ENCODE measurements around the gene ESAM.
A peak's percentile ranks its signal among the peaks of the same experiment; 100 is the strongest.

Gene ESAM

DNA sequence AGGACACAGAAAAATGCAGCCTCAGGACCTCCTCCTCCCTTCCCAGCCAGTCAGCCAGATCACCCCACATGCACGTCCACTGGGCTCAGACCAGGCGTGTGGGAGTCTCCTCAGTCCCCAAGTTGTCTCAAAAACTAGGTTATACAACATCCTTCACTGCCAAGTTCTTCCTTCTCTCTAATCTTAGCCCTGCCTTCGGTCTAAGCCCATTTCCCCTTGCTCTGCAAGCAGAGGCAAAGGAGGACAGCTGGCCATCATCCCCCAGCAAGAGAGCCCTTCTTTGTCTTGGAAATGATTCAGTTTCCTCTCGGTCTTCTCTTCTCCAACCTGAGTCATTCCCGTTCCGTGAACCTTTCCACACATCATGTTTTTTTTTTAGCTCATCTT lies 36.4 kb downstream of the ESAM start:
- DNase-seq: no peak

- DNase-seq: no peak
These were observed 36.9 kb downstream of the ESAM start for GRCh38 chr11:124724979-124725718.

DNA sequence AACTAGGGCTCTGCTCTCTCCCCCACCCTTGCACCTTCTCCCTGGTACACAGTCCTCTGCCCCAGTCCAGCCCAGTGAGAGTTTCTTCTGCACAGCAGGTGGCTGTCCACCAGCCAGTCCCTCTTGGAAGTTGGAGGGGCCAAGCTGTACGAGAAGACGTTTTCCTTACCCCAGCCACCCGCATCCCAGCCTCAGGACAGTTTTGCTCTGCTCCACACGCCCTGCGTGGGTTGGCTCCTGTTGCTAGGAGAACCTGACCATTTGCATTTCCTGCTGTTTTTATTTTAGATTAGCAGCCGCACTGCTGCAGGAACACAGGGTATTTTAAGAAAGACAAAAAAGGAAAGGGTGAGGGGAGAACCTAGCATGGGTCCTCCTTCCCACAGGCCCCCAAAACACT lies 39.9 kb downstream of the ESAM start:
- DNase-seq: no peak

DNA sequence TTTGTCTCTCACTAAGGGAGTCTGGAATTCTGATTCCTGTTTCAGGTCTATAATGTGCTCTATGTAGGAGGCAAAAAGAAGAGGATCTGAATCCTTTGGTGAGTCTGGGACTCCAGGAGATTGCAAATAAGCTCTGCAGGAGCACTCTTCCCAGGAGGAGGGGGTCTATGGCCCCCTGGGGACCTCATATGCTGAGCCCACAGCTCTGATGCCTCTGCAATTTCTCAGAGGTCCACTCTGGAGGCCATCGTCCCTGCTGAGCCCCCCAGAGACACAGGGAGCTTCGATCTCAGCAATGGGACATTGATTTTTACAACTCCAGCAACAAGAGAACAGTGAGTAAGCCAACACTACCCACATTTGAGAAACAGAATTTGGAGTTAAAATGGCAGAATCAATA lies 42.6 kb downstream of the ESAM start:
- no peak for DNase-seq

DNA sequence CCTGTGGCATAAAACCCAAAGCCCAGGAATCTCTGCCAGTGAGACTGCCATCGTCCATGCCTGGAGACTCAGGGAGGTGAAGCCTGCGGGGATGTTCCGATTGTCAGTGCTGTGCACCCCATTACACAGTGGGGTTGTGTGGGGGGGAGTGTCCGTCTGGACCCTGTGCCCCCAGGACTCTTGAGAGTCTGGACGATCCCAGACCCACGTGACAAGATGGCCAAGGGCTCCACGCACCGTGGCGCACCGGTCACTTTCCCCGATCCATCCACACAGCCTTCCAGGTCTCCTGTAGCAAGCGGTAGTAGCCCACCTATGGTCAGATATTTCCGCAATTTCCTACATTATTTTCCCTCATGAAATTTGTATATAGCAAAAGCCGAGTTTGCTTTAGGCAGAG lies 43.3 kb downstream of the ESAM start:
- DNase-seq: no peak

DNA sequence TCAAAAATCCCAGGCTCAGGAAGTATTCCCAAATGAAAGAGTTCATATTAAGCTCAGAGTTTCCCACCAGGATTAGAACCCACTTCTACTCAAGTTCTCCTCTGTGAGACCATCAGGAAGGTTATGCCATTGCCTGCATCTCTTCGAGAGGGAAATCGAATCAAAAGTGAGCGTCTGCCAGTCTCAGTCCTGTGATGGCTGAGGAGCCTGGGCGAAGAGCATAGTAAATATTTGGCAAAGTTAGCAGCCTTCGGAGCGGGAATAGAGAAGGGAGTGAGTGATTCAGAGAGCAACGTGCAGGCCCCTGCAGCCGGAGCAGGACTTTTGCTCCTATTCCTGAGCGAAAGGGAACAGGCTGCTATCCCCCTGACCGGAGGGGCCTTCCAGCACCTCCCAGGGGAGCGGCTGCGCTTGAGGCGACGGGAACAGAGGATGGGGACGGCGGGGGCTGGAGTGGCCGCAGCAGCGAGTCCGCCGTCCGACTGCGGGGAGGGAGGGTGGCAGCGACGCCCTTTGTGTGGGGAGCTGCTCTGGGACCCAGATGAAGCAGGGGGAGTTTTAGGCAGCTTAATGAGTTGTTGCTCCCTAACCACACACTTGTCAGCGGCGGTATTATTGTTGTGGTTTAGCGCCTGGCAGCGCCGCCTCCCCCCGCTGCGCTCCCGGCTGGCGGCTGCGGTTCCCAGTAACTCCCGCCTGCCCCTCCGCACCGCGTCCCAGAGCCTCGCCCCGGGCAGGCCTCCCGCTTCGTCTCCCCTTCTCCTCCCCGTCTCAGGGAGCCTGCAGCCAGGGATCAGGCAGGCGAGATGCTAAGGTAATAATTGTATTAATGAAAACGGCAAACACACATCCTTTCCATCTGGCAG lies 44.1 kb downstream of the ESAM start:
- no peak for DNase-seq

GRCh38 chr11:124717421-124717785 lies 44.7 kb downstream of the ESAM start:
- DNase-seq: no peak

DNA sequence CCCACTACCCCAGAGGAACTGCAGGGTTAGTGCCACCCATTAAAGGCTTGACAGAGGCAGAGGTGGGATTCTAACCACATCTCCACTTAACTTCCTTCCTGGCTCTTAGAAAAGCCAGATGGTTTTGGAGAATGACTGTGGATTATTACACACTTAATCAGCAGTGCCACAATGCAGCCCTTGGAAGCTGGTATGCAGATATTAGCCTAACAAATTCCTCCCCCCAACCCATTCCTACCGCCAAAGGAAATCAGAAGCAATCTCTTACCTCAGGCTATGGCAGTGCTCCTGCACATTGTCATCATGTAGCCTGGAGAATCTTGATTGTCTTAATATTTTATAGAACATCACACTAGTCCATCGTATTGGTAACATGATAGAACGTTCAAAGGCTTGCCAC lies 45.5 kb downstream of the ESAM start:
- no peak for DNase-seq

DNA sequence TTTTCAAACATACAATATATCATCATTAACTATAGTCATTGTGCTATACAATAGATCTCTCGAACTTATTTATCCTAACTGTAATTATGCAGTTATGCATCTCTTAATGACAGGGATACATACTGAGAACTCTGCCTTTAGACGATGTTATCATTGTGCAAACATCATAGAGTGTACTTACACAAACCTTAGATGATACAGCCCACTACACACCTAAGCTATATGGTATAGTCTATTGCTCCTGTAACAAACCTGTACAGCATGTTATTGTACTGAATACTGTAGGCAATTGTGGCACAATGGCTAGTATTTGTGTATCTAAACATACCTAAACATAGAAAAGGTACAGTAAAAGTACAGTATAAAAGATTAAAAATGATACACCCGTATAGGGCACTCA lies 49.7 kb downstream of the ESAM start:
- DNase-seq: peak; percentile 13

- no peak for DNase-seq
These were observed 54.3 kb downstream of the ESAM start for GRCh38 chr11:124707829-124708228.
